ENCODE results near the gene NPAS1.

Gene NPAS1

GRCh38 chr19:46999878-47000277 is 19.8 kb upstream of the NPAS1 start:
- no peak for DNase-seq (ENCODE audit: low read depth)
- no peak for TF ChIP-seq CTCF (conservative IDR thresholded peaks at IDR 0.05; ENCODE audit: control insufficient read depth, insufficient read depth, low read depth, low read length)
- H3K4me3 ChIP-seq (ENCODE audit: control insufficient read depth, low read depth, low read length): no peak overlapping the region

GRCh38 chr19:47000373-47000772 is 19.3 kb upstream of the NPAS1 start:
- no peak overlapping the region for H3K4me3 ChIP-seq (ENCODE audit: control insufficient read depth, low read depth, low read length)
- TF ChIP-seq CTCF (conservative IDR thresholded peaks at IDR 0.05; ENCODE audit: control insufficient read depth, insufficient read depth, low read depth, low read length): no peak
- no peak for DNase-seq (ENCODE audit: low read depth)

- no peak overlapping the region for H3K4me3 ChIP-seq (ENCODE audit: control insufficient read depth, low read depth, low read length)
- DNase-seq (ENCODE audit: low read depth): no peak
- no peak for TF ChIP-seq CTCF (conservative IDR thresholded peaks at IDR 0.05; ENCODE audit: control insufficient read depth, insufficient read depth, low read depth, low read length)
Observed at GRCh38 chr19:47001584-47001983, 18.1 kb upstream of the NPAS1 start.

- no peak for TF ChIP-seq CTCF (conservative IDR thresholded peaks at IDR 0.05; ENCODE audit: control insufficient read depth, insufficient read depth, low read depth, low read length)
- no peak overlapping the region for H3K4me3 ChIP-seq (ENCODE audit: control insufficient read depth, low read depth, low read length)
- DNase-seq (ENCODE audit: low read depth): no peak
Observed at GRCh38 chr19:47002106-47002766, 17.4 kb upstream of the NPAS1 start.

GRCh38 chr19:47002853-47003610 is 16.6 kb upstream of the NPAS1 start:
- H3K4me3 ChIP-seq (ENCODE audit: control insufficient read depth, low read depth, low read length): no peak overlapping the region
- no peak for DNase-seq (ENCODE audit: low read depth)
- no peak for TF ChIP-seq CTCF (conservative IDR thresholded peaks at IDR 0.05; ENCODE audit: control insufficient read depth, insufficient read depth, low read depth, low read length)

GRCh38 chr19:47003611-47004465 is 15.8 kb upstream of the NPAS1 start:
- no peak overlapping the region for H3K4me3 ChIP-seq (ENCODE audit: control insufficient read depth, low read depth, low read length)
- TF ChIP-seq CTCF (conservative IDR thresholded peaks at IDR 0.05; ENCODE audit: control insufficient read depth, insufficient read depth, low read depth, low read length): no peak
- DNase-seq (ENCODE audit: low read depth): no peak

Measured in fibroblast of mammary gland (primary cell).